Measurements from ENCODE around the gene WDR3.
A peak's percentile ranks its signal among the peaks of the same experiment; 100 is the strongest.

DNA sequence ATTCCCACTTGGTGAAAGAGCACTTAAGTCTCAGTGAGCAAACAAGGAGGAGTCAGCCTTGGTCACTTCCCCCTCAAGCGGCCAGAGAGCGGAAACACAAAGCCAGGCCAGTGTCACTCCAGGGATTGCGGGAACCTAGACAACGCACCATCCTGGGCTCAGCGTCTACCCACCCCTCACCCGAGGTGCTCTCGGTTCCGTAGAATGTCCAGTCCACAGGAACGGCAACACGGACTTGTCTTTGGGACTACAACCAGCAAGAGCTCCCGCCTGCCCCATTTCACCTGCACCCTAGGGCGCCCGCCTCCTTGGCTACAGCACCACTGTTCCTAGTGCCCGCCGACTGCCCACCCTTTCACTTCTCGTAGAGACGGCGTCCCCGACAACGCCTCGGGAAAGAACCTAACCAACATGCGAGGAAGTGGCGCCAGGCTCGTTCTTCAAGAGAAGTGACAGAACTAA lies 627 bp upstream of the WDR3 start:
- TF ChIP-seq, protein P1, sequence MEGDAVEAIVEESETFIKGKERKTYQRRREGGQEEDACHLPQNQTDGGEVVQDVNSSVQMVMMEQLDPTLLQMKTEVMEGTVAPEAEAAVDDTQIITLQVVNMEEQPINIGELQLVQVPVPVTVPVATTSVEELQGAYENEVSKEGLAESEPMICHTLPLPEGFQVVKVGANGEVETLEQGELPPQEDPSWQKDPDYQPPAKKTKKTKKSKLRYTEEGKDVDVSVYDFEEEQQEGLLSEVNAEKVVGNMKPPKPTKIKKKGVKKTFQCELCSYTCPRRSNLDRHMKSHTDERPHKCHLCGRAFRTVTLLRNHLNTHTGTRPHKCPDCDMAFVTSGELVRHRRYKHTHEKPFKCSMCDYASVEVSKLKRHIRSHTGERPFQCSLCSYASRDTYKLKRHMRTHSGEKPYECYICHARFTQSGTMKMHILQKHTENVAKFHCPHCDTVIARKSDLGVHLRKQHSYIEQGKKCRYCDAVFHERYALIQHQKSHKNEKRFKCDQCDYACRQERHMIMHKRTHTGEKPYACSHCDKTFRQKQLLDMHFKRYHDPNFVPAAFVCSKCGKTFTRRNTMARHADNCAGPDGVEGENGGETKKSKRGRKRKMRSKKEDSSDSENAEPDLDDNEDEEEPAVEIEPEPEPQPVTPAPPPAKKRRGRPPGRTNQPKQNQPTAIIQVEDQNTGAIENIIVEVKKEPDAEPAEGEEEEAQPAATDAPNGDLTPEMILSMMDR (IDR thresholded peaks at IDR 0.05 in 2 of 3, conservative IDR thresholded peaks at IDR 0.05 in 1 of 3; ENCODE audit: borderline replicate concordance in 1 of 3, insufficient read depth in 1 of 3, low read depth in 2 of 3, low read length in 2 of 3) = peak in 1 of 3 experiments; percentile 5; a peak in 1 of 6 replicates
- TF ChIP-seq, protein P2, sequence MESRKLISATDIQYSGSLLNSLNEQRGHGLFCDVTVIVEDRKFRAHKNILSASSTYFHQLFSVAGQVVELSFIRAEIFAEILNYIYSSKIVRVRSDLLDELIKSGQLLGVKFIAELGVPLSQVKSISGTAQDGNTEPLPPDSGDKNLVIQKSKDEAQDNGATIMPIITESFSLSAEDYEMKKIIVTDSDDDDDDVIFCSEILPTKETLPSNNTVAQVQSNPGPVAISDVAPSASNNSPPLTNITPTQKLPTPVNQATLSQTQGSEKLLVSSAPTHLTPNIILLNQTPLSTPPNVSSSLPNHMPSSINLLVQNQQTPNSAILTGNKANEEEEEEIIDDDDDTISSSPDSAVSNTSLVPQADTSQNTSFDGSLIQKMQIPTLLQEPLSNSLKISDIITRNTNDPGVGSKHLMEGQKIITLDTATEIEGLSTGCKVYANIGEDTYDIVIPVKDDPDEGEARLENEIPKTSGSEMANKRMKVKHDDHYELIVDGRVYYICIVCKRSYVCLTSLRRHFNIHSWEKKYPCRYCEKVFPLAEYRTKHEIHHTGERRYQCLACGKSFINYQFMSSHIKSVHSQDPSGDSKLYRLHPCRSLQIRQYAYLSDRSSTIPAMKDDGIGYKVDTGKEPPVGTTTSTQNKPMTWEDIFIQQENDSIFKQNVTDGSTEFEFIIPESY (IDR thresholded peaks at IDR 0.05; ENCODE audit: extremely low read depth, insufficient replicate concordance, low read length) = no peak
- TF ChIP-seq SP1 (IDR thresholded peaks at IDR 0.05; ENCODE audit: low read depth) = no peak
- TF ChIP-seq RAD21 (IDR thresholded peaks at IDR 0.05; ENCODE audit: low read depth) = 0 out of 2 replicates have a peak, but pooled peaks have one; percentile 10
- no peak for TF ChIP-seq POLR2A (IDR thresholded peaks at IDR 0.05; ENCODE audit: borderline replicate concordance, extremely low read depth, insufficient read depth, insufficient read length)
